IPS DF 19.7 (cell line): Measurements from ENCODE around the gene GPR45.
"Not testable (repeated sequence)": the region's sequence is repeated elsewhere in the genome, so short reads cannot be mapped to it uniquely, and the experiment has no call there.

ENCODE experiments used
- DNase-seq: peaks from one replicate; pipeline ENCODE4 v3.0.0-alpha.2; 2013; ENCODE audit warnings: low read depth, low spot score

Gene GPR45, protein sequence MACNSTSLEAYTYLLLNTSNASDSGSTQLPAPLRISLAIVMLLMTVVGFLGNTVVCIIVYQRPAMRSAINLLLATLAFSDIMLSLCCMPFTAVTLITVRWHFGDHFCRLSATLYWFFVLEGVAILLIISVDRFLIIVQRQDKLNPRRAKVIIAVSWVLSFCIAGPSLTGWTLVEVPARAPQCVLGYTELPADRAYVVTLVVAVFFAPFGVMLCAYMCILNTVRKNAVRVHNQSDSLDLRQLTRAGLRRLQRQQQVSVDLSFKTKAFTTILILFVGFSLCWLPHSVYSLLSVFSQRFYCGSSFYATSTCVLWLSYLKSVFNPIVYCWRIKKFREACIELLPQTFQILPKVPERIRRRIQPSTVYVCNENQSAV

DNA sequence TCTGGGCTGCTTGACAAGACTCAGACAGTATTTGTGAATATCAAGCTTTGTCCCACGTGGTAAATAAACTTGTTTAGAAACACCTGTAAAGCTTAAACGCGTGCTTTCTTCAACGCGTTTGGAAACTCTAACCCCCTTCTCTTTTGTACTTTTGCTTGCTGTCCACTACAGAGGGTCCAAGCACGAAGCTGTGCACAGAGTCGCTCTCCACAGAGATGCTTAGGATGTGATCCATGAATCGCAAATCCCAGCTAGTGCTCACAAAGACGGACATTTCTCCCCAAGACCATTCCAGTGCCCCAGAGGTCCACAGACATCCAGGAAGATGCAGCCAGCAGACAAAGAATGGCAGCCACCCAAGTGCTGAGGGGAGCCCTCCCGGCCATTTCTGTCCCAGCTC lies at the start of gene GPR45:
Gene GPR45, plus strand, starts transcription at position 301 of the 400 bp plus-strand sequence. CDS start 116 bp downstream, outside the sequence.
- DNase-seq: no peak

DNA sequence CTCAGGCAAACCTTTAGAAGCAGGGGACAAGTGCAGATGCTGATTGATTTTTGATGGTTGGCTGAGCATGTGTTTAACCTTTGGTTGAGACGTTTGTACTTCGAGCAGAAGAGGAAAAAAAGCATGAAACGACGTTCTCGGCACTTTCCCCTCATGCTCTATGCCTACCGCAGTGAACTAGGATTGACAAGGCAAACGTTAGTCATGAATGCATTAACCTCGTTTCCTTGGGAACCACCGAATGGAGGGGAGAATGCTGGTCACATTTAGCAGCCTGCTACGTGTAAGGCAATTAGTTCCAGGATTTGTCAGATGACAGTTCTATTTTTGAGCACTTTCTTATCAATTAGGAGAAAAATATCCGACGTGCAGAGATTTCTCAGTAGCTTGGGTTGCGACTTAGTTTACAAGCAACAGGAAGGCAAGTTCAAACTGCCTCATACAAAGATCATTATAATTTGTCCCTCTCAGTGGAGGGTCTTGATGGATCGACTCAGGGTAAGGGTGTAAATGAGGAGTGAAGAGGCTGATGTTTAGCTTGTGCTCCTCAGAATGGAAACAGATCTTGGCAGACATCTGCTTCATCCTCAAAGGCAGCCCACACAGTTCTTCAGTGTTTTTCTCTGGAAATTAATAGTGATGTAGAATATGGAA lies 47.4 kb upstream of the GPR45 start:
- DNase-seq: no peak

DNA sequence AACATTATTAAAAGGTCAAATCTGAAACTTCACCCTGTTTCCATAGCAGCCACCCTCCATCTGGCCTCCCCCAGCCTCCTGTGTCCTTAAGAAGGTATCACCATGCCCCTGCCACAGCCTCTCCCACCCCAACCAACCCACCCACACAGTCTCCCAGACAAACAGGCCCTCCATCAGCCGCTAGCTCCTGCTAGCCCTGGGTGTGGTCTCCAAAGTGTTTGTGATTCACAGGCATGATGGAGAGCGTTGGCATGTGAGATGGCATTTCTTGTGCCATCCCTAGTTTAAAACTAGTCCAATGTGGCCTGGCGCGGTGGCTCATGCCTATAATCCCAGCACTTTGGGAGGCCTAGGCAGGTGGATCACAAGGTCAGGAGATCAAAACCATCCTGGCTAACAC lies 44.9 kb upstream of the GPR45 start:
- DNase-seq: no peak

DNA sequence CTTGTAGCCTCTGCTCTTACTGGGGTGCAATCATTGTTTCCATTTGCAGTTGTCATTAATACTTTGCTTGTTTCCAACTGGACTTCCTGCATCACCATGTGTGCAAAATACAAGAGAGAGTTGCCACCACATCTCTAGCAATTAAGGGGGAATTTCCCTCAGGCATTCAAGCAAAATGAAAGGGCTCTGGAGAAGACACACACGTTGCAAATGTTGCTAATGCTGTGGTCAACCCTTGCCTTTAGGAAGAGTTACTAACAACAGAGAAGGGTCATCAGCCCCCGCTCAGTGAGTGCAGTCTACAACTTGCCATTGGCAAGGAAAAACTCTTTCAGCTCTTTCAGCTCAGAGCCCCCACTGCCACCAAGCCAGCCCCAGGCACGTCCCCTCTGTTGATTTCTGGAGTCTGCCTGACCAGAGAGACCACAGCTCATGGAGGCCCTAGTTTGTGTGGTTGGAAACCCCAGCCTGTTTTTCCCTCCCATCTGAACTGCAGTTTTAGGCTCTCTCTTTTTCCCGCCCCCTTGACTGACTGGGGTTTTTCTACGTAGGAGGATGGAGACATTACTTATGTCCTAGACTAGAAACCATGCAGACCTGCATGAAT lies 25.9 kb upstream of the GPR45 start:
- no peak for DNase-seq

DNA sequence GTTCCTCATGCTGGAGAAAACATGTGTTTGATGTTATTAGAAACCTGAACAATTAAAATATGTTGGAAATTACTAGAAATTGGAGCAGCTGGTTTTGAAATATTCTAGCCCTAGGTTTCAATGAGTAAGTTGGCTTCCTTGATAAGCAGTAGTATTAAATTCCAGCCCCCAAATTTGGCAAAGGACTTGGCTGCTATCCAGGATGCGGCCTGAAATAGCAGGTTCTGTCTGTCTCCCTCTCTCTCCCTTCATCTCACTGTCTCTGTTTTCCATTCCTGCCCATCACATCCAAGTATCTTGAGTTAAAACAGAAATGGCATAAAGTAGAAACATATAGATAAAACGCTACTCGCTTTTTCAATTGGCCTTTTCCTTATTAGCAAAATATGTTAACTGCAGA lies 20.9 kb upstream of the GPR45 start:
- no peak for DNase-seq

DNA sequence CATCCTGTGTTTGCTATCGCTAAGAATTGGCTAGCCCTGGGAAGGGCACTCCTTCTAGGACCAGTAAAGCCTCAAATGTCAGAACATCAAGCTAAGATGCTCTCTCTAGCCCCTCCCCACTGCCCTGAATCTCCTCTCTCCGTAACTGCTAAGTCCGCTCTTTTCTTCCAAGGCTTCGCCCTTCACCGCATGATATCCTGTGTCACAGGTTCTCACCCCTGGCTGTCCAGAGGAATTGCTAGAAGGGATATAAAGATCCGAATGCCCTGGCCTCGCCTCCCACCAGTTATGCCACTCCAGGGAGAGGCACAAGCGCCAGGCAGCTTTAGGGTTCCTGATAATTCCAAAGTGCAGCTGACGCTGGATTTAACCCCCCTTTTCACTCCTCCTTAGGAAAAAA lies 17.1 kb upstream of the GPR45 start:
- no peak for DNase-seq

DNA sequence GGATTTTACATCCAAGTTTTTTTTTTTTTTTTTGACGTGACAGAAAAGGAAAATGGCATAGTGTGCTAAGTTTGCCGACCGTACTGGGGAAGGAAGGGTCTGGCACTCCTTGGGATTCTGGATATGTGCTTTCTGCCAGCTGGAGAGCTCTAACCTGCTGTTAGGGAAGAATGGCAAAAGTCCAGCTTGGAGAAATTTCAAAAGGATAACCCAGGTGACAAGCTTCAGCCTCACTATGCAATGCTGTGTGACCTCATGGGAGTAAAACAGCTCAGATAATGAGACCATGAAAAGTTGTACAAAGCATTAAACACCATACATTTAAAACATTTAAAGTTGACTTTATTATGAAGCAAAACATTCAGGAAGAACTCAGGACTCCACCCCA lies 10.3 kb upstream of the GPR45 start:
- no peak for DNase-seq

DNA sequence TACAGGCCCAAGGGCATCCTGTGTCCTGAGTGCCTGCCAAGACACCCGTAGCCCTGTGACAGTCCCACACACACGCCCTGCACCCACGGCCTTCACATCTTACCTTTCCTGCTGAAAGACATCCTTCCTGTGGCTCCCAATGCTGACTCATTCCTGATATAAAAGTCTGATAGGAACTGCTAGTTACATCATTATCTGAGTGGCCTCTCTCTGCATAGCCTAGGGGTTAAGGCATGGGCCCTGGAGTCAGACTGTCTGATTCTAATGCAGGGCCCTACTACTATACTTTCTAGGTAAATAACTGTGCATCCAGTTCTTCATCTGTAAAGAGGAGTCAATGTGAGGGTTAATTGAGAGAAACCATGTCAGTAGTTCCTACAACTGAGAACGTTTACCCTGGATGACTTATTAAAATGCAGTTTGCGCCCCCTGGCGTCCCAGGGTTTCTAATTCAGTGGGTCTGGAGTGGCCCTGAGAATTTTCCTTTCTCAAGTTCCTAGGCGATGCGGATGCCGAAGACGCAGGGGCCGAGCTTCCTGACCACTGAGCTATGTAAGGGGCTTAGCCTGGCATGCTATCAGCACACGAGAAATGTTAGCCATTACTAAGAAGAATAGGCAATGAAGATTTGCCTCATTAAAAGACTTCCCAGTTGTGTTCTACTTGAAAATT lies 6.0 kb upstream of the GPR45 start:
- DNase-seq: peak; percentile 47

DNA sequence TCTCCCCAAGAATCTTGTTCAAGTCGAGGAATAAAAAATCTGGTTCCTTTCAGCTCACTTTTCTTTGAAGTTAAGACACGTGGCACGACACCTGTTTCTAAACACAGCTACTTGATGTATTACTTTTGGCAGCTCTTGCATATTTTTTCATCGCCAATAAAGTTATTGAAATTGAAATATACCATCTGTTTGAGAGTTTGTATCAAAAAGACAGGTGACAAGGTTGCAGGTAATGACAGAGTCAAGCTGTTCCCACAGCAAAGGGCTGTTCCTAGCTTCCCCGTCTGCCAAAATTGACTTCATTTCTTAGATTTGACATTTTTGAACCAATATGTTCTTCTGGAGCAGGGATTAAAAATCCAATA lies 5.5 kb upstream of the GPR45 start:
- DNase-seq: no peak

DNA sequence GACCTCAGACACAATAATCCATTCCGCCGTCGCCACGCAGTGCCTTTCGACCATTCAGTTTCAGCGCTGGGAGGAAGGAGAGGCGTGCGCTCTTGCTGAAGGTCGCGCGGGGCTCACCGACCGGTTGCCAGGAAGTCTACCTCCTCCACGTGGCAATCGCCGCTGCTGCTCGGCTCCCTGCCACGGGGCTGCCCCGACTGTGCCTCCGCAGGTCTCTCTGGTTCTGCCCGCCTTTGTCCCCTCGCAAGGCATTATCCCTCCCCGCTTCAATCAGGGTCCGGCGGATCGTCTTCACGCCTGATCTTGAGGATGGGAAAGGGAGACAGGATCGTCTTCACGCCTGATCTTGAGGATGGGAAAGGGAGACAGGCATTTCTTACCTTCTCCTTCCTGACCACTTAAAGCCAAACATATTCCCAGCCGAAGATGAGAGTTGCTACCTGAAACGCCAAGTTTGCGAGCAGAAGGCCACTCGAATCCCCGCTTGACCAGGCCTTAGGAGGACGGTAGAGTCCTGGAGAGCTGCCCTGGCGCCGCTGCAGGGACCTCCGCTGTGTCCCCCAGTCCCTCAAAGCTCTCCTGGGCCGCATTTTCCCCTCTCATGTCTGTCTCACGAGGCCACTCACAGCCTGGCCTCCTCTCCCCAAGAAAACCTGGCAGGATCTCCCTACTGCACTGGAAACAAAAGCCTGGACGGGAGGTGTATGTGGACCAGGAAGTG lies 4.3 kb upstream of the GPR45 start:
- no peak for DNase-seq

DNA sequence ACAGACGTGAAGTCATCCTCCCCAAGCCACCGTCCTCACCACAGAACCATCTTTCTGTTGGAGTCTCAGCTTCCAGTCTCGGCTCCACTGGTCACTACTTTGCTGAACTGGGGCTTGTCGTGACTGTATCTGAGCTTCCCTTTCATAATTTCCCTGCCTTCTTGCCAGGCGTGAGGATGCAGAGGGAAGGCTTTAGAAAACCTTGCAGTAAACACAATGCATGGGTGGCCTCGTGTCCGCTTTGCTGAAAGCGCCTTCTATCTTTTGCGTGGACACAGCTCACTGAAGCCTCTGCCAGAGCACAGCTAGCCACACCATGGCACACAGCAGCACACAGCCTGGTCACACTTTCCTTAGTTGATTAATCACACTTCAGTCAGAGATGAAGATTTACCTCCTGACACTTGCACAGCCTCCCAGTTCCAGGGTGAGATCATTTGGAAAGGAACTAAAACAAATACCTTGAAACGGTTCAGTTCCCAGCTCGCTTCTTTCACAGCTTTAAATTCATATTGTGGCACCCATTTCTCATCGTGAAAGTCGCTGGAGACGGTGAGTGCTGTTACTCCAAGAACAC lies 2.8 kb upstream of the GPR45 start:
- no peak for DNase-seq

DNA sequence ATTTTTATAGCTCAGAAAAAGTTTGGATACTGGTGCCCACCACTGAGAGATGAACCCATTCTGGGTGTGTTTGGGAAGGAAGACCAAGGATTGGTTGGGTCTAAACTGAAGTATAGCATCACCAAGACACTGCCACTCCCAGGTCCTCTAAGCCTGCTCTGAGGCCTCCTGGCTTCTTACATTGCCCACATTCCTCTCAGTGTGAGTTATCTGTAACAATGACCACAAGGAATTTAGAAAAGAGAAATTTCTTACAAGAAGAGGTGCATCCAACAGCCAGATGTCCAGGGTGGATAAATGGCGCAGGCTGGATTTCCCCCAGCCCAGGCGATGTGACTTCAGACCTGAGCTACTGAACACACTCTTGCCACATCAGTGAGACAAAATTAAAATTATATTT lies 1.6 kb upstream of the GPR45 start:
- no peak for DNase-seq

DNA sequence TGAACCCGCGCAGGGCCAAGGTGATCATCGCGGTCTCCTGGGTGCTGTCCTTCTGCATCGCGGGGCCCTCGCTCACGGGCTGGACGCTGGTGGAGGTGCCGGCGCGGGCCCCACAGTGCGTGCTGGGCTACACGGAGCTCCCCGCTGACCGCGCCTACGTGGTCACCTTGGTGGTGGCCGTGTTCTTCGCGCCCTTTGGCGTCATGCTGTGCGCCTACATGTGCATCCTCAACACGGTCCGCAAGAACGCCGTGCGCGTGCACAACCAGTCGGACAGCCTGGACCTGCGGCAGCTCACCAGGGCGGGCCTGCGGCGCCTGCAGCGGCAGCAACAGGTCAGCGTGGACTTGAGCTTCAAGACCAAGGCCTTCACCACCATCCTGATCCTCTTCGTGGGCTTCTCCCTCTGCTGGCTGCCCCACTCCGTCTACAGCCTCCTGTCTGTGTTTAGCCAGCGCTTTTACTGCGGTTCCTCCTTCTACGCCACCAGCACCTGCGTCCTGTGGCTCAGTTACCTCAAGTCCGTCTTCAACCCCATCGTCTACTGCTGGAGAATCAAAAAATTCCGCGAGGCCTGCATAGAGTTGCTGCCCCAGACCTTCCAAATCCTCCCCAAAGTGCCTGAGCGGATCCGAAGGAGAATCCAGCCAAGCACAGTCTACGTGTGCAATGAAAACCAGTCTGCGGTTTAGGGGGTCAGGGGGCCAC lies 897 bp downstream of the GPR45 start:
- no peak for DNase-seq

DNA sequence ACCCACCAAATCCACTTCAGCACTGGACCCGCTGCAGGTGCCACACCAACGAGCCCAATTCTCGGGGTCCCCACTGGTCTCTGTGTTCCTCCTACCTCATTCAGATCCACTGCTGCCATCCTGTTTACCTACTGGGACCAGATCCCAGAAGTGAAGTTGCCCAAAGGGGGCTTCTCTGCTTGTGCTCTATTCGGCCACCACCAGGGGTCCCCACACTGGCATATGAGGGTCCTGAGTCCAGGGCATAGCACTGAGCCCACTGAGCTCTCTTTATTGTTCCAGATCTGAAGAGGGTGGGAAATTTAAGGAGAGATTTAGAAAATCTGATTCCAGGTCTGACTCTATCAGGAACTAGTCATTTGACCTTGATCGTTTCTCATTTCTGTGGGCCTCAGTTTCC lies 2.4 kb downstream of the GPR45 start:
- DNase-seq: peak; percentile 25

DNA sequence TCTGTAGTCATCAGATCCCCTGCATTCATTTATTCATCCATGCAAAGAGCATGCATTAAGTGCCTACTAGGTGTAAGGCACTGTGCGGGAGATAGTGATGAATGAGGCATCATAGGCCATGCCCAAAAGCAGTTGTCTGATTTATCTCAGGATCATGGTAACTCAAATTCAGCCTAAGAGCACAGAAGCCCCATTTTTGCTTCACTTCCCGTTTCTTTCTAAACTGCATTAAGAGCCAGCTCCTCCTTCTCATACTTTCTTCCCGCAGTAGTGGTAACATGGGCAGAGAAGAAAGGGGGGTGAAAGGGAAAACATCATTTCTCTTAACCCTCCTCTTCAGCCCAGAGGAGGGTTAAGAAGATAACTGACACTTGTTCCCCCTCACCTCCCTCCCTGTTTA lies 2.9 kb downstream of the GPR45 start:
- DNase-seq: no peak

DNA sequence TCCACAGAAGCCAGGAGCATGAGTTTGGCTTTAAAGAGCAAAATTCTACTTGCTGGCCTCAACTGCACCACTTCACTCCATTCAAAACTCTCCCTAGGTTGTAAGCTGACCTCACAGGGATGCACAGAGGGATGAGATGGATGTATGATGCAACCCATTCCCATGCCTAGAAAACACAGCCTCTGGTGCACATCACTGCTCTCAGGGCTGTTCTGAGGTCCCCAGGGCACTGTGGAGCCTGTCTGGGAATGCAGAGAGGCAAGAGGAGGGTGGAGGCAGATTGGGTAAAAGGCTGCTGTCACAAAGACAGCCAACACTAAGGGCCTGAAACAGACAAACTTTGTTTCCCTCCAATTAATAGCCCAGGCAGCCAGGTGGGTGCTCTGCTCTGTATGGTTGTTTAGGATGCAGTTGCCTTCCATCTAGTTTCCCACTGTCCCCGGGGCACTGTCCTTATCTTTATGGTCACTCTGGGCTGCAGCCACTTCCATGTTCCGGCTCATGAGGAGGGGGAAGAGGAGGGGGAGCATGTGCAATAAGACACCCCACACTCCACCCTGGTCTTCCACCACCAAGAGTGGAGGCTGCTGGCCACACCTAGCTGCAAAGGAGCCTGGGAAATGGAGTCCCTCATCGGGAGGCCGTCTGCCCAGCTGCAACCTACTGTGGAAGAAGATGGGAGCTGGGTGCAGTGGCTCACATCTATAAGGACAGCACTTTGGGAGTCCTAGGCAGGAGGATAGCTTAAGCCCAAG lies 7.0 kb downstream of the GPR45 start:
- DNase-seq: no peak

DNA sequence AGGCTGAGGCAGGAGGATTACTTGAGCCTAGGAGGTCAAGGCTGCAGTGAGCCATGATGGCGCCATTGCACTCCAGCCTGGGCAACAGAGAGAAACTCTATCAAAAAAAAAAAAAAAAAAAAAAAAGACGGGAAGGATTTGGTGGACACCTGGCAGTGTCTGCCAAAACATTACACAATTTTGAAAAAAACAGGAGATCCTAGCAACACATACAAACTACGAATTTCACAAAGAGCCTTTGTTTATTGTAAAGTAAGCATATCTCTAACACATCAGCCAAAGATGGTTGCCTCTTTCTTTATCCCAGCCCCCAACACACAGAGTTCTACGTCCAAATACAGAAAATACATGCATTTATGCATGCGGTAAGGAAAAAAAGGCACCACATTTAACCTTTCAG lies 7.6 kb downstream of the GPR45 start:
- DNase-seq: no peak

DNA sequence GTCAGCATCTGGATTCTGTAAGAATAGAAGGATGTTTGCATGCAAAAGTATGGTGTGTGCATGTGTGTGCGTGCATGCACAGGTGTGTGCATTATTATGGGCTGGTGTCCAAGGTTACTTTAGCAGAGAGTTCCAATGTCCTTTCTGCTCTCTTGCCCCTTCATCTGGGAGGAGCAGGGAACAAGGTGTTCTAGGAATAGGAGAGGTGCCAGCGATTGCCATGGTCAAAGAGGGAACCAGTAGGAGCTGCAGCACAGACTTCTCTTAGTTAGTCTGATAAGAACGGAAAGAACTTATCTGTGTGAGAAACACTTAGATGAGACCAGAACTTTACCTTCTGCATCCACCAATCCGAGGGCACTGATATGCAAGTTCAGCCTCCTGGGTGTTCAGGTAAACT lies 8.3 kb downstream of the GPR45 start:
- no peak for DNase-seq

DNA sequence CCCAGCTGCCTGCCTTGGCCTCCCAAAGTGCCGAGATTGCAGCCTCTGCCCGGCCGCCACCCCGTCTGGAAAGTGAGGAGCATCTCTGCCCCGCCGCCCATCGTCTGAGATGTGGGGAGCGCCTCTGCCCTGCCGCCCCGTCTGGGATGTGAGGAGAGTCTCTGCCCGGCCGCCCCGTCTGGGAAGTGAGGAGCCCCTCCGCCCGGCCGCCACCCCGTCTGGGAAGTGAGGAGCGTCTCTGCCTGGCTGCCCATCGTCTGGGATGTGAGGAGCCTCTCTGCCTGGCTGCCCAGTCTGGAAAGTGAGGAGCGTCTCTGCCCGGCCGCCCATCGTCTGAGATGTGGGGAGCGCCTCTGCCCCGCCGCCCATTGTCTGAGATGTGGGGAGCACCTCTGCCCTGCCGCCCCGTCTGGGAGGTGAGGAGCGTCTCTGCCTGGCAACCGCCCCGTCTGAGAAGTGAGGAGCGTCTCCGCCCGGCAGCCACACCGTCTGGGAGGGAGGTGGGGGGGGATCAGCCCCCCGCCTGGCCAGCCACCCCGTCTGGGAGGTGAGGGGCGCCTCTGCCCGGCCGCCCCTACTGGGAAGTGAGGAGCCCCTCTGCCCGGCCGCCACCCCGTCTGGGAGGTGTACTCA lies 9.6 kb downstream of the GPR45 start:
- DNase-seq: not testable (repeated sequence)

DNA sequence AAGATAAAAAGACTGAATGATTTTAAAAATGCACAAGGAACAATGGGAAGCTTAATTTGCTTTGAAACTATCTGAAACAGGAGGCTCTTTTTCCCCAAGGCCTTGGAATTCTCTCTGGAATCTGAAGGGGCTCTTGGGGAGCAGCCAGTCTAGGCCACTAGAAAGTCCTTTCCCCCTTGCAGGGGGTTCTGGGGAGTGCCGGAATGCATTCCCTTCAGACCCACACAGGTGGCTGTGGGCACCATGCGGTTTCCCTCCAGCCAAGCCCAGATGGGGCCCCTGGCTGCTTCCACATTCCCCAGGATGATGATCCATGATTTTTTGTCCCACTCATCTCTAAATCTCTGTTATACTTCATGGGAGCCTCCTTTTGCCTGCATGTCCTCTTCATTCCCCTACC lies 10.7 kb downstream of the GPR45 start:
- no peak for DNase-seq
